Choroid plexus epithelial cell (primary cell): Measurements from ENCODE around the gene GDF7.

Source experiments
- DNase-seq: peaks from one replicate; pipeline ENCODE4 v3.0.0-alpha.2; 2010; ENCODE audit warnings: low read depth
- H3K4me3 ChIP-seq: 2 replicates; pipeline ENCODE4 v1.5.1; 2011; ENCODE audit warnings: low read depth, mild to moderate bottlenecking, control low read depth, low read length, moderate library complexity
- TF ChIP-seq, protein P1 (sequence below): conservative IDR thresholded peaks from 2 replicates; pipeline ENCODE4 v1.5.1; 2011; ENCODE audit warnings: low read depth, mild to moderate bottlenecking, control low read depth, inconsistent platforms, low read length, moderate library complexity

Gene GDF7

DNA sequence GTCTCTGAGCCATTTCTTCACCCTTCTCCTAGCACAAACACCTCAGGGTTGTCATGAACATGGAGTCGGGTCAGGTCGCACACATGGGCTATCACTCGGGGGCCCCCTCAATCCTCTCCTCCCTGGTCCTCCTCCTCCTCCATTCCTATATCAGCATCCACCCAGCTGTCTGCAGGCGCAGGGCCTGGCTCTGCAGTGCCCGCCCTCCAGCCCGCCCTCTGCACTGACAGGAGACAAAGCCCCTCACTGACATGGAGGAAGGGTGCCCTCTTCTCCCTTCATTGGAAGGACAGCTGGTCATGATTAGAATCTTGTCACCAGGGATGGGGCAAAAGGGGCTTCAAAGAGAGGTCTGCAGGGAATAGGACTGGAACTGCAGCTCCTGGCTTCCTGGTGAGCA lies 37.8 kb upstream of the GDF7 start:
- no peak for DNase-seq
- TF ChIP-seq, protein P1, sequence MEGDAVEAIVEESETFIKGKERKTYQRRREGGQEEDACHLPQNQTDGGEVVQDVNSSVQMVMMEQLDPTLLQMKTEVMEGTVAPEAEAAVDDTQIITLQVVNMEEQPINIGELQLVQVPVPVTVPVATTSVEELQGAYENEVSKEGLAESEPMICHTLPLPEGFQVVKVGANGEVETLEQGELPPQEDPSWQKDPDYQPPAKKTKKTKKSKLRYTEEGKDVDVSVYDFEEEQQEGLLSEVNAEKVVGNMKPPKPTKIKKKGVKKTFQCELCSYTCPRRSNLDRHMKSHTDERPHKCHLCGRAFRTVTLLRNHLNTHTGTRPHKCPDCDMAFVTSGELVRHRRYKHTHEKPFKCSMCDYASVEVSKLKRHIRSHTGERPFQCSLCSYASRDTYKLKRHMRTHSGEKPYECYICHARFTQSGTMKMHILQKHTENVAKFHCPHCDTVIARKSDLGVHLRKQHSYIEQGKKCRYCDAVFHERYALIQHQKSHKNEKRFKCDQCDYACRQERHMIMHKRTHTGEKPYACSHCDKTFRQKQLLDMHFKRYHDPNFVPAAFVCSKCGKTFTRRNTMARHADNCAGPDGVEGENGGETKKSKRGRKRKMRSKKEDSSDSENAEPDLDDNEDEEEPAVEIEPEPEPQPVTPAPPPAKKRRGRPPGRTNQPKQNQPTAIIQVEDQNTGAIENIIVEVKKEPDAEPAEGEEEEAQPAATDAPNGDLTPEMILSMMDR: no peak

DNA sequence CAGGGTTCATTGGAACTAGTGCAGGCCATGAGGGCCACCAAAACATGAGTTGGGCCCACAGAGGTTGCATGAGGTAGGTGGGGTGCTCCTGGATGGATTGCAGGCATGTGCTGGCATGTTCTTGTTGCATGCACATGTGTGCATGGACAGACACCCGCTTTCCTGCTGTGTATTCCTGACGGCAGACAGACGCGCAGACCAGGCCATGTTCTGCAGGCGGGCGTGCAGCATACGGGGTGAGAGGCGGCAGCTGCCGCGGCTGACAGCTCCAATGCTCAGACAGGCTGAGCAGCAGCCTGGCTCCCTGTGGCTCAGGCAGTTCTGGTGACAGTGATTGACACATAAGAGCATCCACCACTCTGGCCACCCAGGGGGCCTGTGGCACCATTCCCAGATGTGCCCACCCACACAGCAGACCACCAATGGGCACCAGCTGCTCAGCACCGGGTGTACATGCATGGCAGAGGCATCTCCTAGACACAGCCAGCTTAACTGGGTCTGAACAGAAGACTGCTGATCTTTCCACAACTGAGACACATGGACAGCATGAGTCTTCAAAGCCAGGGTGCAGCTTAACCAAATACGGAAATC lies 37.3 kb upstream of the GDF7 start:
- H3K4me3 ChIP-seq: no peak overlapping the region
- no peak for DNase-seq
- TF ChIP-seq, protein P1: no peak

More for the DNA sequence above, 37.8 kb upstream of the GDF7 start:
- no peak overlapping the region for H3K4me3 ChIP-seq

DNA sequence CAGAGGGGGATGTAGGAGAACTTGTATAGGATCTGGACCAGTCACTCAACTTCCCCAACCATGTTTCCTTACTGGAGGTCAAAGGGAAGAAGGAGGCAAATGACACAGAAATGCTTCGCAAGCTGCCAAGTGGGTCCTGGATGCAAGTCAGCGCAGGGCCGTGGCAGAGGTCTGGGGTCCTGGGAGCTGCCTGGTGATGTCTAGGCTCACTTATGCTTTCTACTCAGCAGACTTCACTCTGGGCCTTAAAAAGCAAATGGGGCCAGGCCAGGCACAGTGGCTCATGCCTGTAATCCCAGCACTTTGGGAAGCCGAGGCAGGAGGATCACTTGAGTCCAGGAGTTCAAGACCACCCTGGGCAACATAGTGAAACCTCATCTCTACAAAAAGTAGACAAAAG lies 36.0 kb upstream of the GDF7 start:
- TF ChIP-seq, protein P1: no peak
- no peak overlapping the region for H3K4me3 ChIP-seq
- DNase-seq: no peak

DNA sequence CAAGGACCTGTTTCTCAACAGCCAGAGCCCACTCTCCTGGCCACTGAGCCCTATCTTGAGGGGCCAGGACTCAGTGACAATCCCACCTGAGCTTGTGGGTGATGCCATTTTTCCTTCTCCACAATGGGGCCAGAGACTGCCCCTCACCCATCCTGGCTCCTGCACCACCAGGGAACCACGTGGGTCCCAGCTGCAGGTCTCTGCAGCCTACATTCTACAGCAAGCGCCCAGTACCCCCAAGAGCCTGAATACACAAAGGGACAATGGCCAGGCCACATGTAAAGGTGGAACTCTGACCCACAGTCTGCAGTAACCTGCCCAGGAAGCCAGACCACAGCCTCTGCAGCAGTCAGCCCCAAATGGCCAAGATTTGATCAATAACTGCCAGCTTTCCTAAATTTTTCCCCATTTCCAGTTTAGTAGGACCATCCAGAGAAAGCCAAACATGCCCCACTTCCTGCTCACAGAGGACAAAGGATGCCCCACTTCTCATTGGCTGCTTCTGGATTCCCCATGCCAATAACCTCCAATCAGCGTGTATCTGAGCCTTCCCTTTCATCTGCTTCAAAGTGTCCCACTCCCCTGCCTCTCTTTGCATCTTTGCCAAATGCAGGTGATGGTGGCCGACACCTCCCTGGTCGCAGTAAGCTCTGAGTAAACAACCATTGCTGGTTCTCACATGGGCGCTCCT lies 35.2 kb upstream of the GDF7 start:
- no peak overlapping the region for H3K4me3 ChIP-seq
- TF ChIP-seq, protein P1: no peak
- no peak for DNase-seq

DNA sequence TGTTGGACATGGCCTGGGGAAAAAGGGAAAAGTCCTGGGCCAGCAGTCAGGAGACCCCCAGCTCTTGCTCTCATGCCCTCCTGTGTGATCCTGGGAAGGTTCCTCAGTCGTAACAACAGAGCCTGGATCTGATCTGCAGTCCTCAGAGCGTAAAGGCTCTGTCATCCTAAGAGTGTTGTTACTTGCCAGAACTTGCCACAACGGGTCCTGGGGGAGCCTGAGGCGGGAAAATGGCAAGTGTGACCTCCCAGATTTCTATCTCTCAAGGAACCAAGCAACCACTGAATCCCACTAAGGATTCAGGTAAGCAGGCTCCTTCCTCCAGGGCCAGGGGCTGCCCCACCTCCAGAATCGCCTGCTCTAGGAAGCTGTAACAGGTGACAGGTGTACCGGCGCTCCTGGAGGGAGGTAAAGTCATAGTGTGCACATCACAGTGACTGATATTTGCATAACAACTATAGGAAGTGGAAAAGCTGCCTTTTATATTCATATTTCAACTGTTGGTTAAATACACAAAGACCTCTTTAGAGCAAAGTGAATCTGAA lies 34.4 kb upstream of the GDF7 start:
- no peak for DNase-seq
- TF ChIP-seq, protein P1: no peak
- H3K4me3 ChIP-seq: no peak overlapping the region

DNA sequence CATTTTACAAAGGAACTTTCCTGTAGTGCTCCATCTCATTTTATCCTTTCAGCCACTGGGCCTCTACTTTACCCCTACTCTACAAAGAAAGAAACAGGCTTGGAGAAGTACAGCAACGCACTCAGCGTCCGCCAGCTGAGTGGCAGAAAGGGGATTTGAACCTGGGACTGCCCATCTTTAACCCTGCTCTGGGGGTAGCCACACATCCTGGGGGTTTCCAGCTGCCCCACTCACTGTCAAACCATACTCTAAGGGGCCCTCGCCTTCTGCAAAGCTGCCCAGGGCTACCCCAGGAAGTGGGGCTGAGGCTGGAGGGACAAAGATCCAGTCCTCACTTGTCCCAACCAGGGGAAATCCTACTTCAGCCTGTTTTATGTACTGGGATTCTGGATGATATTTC lies 33.9 kb upstream of the GDF7 start:
- no peak for DNase-seq
- H3K4me3 ChIP-seq: no peak overlapping the region
- TF ChIP-seq, protein P1: no peak
